ENCODE measurements around the gene TASP1. TPM values are rescaled to one million over a fixed set of nuclear protein-coding genes. Genes with fewer than 3 reads are reported as not detected.

Gene TASP1
- total and polyA plus RNA-seq, 9 donors = 5.8 to 10.7 (median 6.8) TPM

DNA sequence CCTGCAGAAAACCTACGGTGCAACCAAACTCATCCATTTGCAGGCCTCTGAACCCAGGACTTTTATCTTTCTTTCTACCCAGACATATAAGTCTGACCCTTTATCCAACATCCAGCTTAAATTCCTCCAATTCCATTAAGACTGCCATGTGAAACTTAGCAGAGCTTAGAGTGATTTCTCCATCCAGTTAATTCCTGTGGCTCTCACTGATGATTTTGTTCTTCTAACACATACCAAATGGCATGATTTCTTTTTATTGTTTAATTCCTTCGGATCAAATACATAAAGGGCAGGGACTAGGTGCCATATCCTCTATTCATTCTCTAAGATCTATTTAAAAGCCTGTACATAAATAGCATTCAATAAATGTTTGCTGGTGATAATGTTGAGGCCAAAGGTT lies 92.9 kb downstream of the TASP1 start:
- 100% methylated on average over 1 of the region's 2 CpGs for WGBS (ENCODE audit: insufficient coverage)
- Histone ChIP-seq H3K27ac (ENCODE audit: low read length) (no peak overlapping the region), H3K4me3 (ENCODE audit: low read length) (no peak overlapping the region), H3K36me3 (ENCODE audit: control insufficient read depth, insufficient read depth, low read length) (no peaks in the 10 kb centered on the region), H3K27me3 (ENCODE audit: control insufficient read depth, insufficient read depth, low read length) (no peaks in the 10 kb centered on the region), H3K4me1 (ENCODE audit: control insufficient read depth, insufficient read depth, low read length) (no peaks in the 10 kb centered on the region), H3K9me3 (replicated peaks; ENCODE audit: control insufficient read depth, low read depth, low read length) (no peaks in the 10 kb centered on the region)
- no peak for DNase-seq

DNA sequence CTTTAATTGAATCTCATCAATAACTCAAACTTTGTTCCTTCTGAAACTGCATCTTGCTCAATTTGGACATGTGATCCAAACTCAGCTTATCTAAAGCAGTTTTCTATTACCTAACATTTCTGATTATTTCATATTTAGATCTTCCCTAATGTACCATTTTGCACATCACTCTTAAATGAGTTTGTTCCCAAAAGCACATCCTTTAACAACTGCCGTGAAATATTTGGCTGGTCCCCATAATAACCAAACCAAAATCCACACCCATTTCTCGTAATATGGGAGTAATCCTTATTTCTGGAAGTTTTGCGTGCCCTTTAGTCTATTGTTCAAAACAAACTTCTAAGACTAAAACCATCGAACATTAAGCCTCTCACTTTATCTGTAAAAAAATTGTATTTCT lies 94.9 kb downstream of the TASP1 start:
- Histone ChIP-seq H3K4me3 (ENCODE audit: low read length) (no peak overlapping the region), H3K27ac (ENCODE audit: low read length) (no peak overlapping the region), H3K27me3 (ENCODE audit: control insufficient read depth, insufficient read depth, low read length) (no peaks in the 10 kb centered on the region), H3K4me1 (ENCODE audit: control insufficient read depth, insufficient read depth, low read length) (no peaks in the 10 kb centered on the region), H3K9me3 (replicated peaks; ENCODE audit: control insufficient read depth, low read depth, low read length) (no peaks in the 10 kb centered on the region), H3K36me3 (ENCODE audit: control insufficient read depth, insufficient read depth, low read length) (no peaks in the 10 kb centered on the region)
- DNase-seq = no peak
- WGBS (ENCODE audit: insufficient coverage) = no CpG with 5 or more reads among the region's 4 CpGs

DNA sequence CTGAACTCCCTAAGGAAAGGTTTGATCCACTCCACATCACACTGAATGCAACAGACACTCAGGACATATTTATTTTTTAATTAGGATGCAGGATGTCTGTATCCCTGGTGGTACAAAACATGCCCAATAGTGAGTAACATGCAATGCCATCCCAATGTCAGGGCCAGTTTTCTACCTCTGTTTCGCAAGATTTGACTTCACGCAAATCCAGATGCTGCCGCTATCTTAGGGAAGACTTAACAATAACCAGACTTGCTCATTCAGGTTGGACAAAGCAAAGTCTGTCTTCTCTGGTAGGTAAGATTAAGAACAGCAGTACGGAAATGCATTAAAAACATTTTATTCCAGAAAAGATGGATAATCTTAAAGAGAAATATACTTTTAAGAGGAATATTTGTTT lies 103.1 kb downstream of the TASP1 start:
- Histone ChIP-seq H3K36me3 (ENCODE audit: control insufficient read depth, insufficient read depth, low read length) (no peaks in the 10 kb centered on the region), H3K27me3 (ENCODE audit: control insufficient read depth, insufficient read depth, low read length) (no peaks in the 10 kb centered on the region), H3K4me1 (ENCODE audit: control insufficient read depth, insufficient read depth, low read length) (no peaks in the 10 kb centered on the region), H3K9me3 (replicated peaks; ENCODE audit: control insufficient read depth, low read depth, low read length) (no peaks in the 10 kb centered on the region), H3K4me3 (ENCODE audit: low read length) (no peak overlapping the region), H3K27ac (ENCODE audit: low read length) (no peak overlapping the region)
- 80% methylated on average over 1 of the region's 4 CpGs for WGBS (ENCODE audit: insufficient coverage)
- DNase-seq = no peak

DNA sequence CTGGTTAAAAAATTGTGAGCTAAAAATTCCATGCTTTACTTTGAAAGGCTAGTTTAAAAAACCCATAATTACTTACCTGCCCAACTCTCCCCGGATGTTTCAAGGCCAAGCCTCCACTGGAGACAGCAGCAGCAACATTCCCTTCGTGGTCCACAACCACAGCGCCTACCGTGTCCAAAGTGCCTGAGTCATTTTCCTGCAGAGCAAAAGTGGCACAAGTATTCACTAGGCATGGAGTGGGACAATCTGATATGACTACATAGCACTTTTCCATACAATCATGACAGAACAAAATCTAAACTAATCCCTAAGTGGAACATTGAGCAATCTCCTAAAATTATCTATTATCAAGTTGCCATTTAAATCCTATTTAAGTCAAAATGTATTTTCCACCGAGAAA lies 104.8 kb downstream of the TASP1 start:
- no peak overlapping the region for H3K27ac ChIP-seq (ENCODE audit: low read length)
- no peaks in the 10 kb centered on the region for H3K4me1 ChIP-seq (ENCODE audit: control insufficient read depth, insufficient read depth, low read length)
- H3K27me3 ChIP-seq (ENCODE audit: control insufficient read depth, insufficient read depth, low read length) = no peaks in the 10 kb centered on the region
- no peak for DNase-seq
- no peaks in the 10 kb centered on the region for H3K36me3 ChIP-seq (ENCODE audit: control insufficient read depth, insufficient read depth, low read length)
- H3K9me3 ChIP-seq (replicated peaks; ENCODE audit: control insufficient read depth, low read depth, low read length) = no peaks in the 10 kb centered on the region
- WGBS (ENCODE audit: insufficient coverage) = 97% methylated on average over 4 of the region's 5 CpGs
- no peak overlapping the region for H3K4me3 ChIP-seq (ENCODE audit: low read length)

DNA sequence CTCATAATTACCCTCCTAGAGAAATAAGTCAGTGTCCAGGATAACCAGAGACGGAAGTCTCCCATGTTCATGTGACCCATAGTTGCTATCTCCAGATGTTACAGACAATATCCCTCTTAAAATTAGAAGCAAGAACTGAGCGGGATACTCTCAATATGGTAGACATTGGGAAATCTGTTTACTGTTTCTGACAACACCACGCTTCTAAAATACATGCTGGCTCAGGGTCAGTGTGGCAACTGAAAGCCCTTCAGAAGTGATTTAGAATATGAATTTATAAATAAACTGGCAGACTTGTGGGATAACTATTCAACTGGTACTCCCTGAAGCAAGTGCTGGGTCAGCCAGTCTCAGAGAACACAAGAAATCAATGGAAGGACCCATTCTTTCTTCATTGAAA lies 108.6 kb downstream of the TASP1 start:
- no peak overlapping the region for H3K4me3 ChIP-seq (ENCODE audit: low read length)
- no peak overlapping the region for H3K27ac ChIP-seq (ENCODE audit: low read length)
- no peaks in the 10 kb centered on the region for H3K27me3 ChIP-seq (ENCODE audit: control insufficient read depth, insufficient read depth, low read length)
- peaks cover 9% of the 10 kb centered on the region for H3K36me3 ChIP-seq (ENCODE audit: control insufficient read depth, insufficient read depth, low read length)
- WGBS (ENCODE audit: insufficient coverage) = no CpG with 5 or more reads among the region's 3 CpGs
- no peaks in the 10 kb centered on the region for H3K4me1 ChIP-seq (ENCODE audit: control insufficient read depth, insufficient read depth, low read length)
- H3K9me3 ChIP-seq (replicated peaks; ENCODE audit: control insufficient read depth, low read depth, low read length) = no peaks in the 10 kb centered on the region
- no peak for DNase-seq

DNA sequence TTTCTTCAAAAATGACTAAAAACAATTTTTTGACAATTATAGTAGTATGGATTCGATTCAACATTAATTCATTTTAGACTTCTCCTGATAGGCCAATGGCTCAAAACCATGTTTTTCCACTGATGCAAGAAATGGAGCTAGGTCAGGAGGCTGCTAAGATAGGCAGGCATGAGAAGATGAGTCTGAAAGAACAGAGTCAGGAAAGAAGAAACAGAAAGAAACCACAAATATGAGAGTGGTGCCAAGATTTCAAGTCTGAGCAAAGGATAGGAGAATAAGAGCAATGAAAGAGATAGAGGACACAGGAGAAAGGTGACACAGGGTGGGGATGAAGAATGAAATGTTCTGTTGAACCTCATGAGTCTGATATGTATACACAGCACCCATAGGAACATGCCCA lies 112.2 kb downstream of the TASP1 start:
- Histone ChIP-seq H3K27ac (ENCODE audit: low read length) (no peak overlapping the region), H3K36me3 (ENCODE audit: control insufficient read depth, insufficient read depth, low read length) (peaks cover 15% of the 10 kb centered on the region), H3K4me1 (ENCODE audit: control insufficient read depth, insufficient read depth, low read length) (no peaks in the 10 kb centered on the region), H3K4me3 (ENCODE audit: low read length) (no peak overlapping the region), H3K27me3 (ENCODE audit: control insufficient read depth, insufficient read depth, low read length) (no peaks in the 10 kb centered on the region), H3K9me3 (replicated peaks; ENCODE audit: control insufficient read depth, low read depth, low read length) (peaks cover 3% of the 10 kb centered on the region)
- no CpG with 5 or more reads among the region's 1 CpG for WGBS (ENCODE audit: insufficient coverage)
- DNase-seq = no peak

DNA sequence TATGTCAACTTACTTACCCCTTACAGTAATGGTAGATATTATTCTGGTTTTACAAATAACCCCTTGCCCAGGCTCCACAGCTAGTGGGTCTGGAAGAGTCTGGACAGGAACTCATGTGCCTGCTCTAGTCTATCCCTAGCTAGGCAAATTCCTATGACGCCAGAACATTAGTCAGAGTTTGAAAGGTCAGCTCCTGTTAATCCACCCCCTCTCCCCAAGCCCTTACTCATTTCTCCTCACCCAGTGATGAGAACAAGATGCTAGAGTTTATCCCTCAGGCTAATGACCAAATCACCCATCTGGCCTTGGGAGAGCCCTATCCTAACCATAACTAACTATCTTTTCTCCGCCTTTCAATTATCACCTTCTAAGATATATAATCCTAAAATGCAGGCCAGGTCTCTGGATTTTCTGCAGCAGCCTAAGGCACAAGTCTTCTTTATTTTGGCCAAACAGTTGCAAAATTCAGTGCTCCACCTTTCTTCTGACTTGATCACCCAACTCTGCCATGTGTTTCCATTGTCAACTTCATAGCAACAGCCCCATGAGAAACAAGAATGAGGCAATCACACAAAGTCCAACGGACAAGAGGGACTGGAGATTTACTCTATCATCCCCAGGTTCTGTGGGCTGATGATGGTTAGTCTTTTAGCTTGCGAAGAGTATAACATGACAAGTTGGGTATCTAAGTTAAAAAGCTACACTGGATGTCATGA lies 113.3 kb downstream of the TASP1 start:
- Histone ChIP-seq H3K27me3 (ENCODE audit: control insufficient read depth, insufficient read depth, low read length) (no peaks in the 10 kb centered on the region), H3K9me3 (replicated peaks; ENCODE audit: control insufficient read depth, low read depth, low read length) (peaks cover 3% of the 10 kb centered on the region), H3K36me3 (ENCODE audit: control insufficient read depth, insufficient read depth, low read length) (peaks cover 15% of the 10 kb centered on the region), H3K4me3 (ENCODE audit: low read length) (no peak overlapping the region), H3K27ac (ENCODE audit: low read length) (no peak overlapping the region), H3K4me1 (ENCODE audit: control insufficient read depth, insufficient read depth, low read length) (no peaks in the 10 kb centered on the region)
- DNase-seq = no peak
- WGBS (ENCODE audit: insufficient coverage) = 93% methylated on average over 1 of the region's 4 CpGs

DNA sequence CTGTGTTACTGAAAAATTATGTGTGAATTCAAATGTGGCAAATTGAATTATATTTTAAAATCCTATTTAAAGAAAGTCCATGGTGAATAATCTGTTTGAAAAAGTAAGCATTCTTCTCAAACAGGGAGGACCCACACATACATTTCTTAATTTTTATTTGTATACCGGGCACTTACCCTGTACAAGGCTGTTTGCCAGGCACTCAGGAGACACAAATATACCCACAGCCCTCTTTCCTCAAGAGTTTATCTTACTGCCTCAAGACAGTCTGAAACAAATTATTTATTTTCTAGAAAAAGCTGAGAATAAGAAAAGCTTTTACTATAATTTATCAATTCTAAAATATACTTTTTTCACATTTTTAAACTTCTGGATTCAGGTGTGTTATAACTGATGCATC lies 114.4 kb downstream of the TASP1 start:
- 100% methylated on average over 1 of the region's 1 CpG for WGBS (ENCODE audit: insufficient coverage)
- peaks cover 15% of the 10 kb centered on the region for H3K36me3 ChIP-seq (ENCODE audit: control insufficient read depth, insufficient read depth, low read length)
- no peak overlapping the region for H3K4me3 ChIP-seq (ENCODE audit: low read length)
- H3K27ac ChIP-seq (ENCODE audit: low read length) = no peak overlapping the region
- H3K4me1 ChIP-seq (ENCODE audit: control insufficient read depth, insufficient read depth, low read length) = no peaks in the 10 kb centered on the region
- DNase-seq = no peak
- H3K9me3 ChIP-seq (replicated peaks; ENCODE audit: control insufficient read depth, low read depth, low read length) = peaks cover 3% of the 10 kb centered on the region
- no peaks in the 10 kb centered on the region for H3K27me3 ChIP-seq (ENCODE audit: control insufficient read depth, insufficient read depth, low read length)

DNA sequence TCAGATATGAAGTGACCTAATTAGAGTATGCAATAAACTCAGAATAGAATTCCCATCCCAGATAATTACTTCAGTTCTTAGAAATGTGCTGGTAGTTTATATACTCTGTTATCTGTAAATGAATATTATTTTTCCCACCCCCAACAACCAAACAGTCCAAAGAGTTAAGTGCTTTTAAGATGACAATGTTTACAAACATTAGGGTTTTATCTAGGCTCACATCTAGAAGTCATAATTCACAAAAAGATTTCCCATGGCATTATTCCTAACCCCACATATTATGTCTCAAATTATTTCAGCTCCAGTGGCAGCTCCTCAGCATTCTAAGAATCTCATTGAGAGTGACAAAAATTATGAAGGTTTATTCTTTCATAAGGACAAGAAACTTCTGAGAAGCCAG lies 120.9 kb downstream of the TASP1 start:
- peaks cover 3% of the 10 kb centered on the region for H3K9me3 ChIP-seq (replicated peaks; ENCODE audit: control insufficient read depth, low read depth, low read length)
- H3K36me3 ChIP-seq (ENCODE audit: control insufficient read depth, insufficient read depth, low read length) = no peaks in the 10 kb centered on the region
- H3K4me3 ChIP-seq (ENCODE audit: low read length) = no peak overlapping the region
- H3K27ac ChIP-seq (ENCODE audit: low read length) = no peak overlapping the region
- H3K4me1 ChIP-seq (ENCODE audit: control insufficient read depth, insufficient read depth, low read length) = no peaks in the 10 kb centered on the region
- H3K27me3 ChIP-seq (ENCODE audit: control insufficient read depth, insufficient read depth, low read length) = no peaks in the 10 kb centered on the region
- DNase-seq = no peak

DNA sequence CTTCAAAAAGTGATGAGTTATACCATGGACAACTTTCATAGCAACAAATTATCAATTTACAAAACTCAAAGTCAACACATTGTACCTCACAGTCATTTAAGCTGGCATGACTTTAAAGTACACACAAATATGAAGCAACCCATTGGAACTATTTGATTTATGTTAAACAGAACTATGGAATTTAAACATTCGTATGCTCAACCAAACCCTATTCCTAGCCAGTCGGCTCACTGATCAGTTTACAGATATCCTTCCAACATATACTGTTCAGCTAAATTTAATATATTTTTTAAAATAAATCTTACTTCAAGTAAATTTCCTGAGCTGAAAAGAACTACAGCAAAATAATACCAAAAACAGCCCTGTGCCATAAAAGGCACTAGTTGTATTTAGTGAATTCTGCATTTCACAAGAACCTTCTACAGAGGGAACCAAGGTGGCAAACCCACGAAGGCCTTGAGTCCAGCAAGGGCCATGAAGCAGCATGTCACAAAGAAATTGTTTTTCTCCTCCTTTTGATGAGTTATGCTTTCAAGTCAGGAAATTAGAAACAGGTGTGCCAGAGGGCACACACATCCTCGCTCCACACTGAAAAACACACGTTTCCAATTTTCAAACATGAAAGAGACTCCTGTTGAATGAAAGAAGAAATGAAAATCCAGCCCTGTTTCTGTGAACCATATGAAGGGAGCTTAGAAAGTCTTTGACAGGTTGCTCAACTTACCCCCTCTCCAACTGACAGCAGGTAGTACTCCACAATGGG lies 122.8 kb downstream of the TASP1 start:
- DNase-seq = no peak
- H3K27ac ChIP-seq (ENCODE audit: low read length) = no peak overlapping the region
- WGBS (ENCODE audit: insufficient coverage) = no CpG with 5 or more reads among the region's 5 CpGs

More for the DNA sequence above, 122.8 kb downstream of the TASP1 start:
- no peak overlapping the region for H3K4me3 ChIP-seq (ENCODE audit: low read length)
- H3K36me3 ChIP-seq (ENCODE audit: control insufficient read depth, insufficient read depth, low read length) = no peaks in the 10 kb centered on the region
- no peaks in the 10 kb centered on the region for H3K9me3 ChIP-seq (replicated peaks; ENCODE audit: control insufficient read depth, low read depth, low read length)
- H3K27me3 ChIP-seq (ENCODE audit: control insufficient read depth, insufficient read depth, low read length) = no peaks in the 10 kb centered on the region
- H3K4me1 ChIP-seq (ENCODE audit: control insufficient read depth, insufficient read depth, low read length) = no peaks in the 10 kb centered on the region
